Subcutaneous adipose tissue (tissue), 4 donors: ENCODE results near the gene MGLL. TPM values are rescaled to one million over a fixed set of nuclear protein-coding genes. Genes with fewer than 3 reads are reported as not detected.

Experiments
- total RNA-seq, 4 donors: library from RNA; depleted of rRNA; stranded (reverse); fragments of >200 nt; gene quantifications; one replicate each; pipeline ENCODE4 v1.1.0, GENCODE V29; 2016
- TF ChIP-seq, protein P1 (sequence below): fragments of 450-650 bp; IDR thresholded peaks from one replicate; pipeline ENCODE4 v1.5.1; 2016; ENCODE audit warnings: low read depth, mild to moderate bottlenecking, control low read depth, antibody characterized with exemption, moderate library complexity

Gene MGLL
- total RNA-seq, 4 donors from 2014 or later, result 83.9 to 292 (median 110) TPM

DNA sequence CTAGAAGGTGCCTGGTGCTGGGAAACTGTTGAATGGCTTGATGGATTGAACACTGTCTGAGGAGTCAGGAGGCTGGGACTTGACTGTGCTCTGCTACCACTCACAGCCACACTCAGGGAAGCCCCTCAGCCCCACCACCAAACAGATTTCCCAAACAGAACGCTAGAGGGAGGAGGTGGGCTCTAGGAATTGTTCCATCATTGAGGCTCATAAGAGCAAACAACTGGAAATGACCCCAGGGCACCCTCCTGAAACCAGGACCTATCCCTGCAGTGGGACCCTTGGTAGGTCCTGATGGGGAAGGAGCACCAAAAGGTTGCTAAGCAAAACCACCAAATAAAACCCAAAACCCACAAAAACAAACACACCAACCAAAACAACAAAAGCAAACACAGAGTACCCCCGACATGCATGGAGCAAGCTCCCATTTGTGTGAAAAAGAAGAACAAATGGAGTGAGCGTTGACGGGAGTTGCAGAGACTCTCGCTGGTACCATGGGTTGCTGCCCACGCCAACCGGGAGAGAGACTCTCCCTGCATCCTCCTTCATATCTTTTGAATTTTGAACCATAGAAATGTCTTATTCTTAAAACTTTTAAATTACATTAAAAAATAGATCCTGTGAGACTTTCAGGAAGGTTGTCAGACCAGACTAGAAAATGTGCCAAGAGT is 103.9 kb downstream of the MGLL start:
- TF ChIP-seq, protein P1, sequence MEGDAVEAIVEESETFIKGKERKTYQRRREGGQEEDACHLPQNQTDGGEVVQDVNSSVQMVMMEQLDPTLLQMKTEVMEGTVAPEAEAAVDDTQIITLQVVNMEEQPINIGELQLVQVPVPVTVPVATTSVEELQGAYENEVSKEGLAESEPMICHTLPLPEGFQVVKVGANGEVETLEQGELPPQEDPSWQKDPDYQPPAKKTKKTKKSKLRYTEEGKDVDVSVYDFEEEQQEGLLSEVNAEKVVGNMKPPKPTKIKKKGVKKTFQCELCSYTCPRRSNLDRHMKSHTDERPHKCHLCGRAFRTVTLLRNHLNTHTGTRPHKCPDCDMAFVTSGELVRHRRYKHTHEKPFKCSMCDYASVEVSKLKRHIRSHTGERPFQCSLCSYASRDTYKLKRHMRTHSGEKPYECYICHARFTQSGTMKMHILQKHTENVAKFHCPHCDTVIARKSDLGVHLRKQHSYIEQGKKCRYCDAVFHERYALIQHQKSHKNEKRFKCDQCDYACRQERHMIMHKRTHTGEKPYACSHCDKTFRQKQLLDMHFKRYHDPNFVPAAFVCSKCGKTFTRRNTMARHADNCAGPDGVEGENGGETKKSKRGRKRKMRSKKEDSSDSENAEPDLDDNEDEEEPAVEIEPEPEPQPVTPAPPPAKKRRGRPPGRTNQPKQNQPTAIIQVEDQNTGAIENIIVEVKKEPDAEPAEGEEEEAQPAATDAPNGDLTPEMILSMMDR, result no peak

GRCh38 chr3:127717357-127718244 is 104.7 kb downstream of the MGLL start:
- TF ChIP-seq, protein P1, result no peak

DNA sequence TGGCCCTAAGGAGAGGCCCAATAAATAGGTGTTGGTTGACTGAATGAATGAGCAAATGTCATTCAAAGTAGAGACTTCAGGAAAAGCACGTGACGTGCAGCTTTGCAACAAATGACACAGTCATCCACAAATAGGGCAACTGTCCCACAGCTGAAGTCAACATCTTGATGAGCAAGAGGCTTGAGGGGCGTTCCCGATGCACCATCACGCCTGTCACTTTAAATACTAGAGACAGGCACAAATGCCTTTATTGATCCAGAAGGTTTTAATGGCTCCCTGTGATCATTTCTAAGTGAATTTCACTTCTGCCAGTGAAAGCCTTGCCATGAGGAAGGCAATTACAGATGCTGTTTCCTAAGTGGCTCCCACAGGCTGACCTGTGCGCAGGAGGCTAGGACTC is 105.9 kb downstream of the MGLL start:
- TF ChIP-seq, protein P1, result no peak

DNA sequence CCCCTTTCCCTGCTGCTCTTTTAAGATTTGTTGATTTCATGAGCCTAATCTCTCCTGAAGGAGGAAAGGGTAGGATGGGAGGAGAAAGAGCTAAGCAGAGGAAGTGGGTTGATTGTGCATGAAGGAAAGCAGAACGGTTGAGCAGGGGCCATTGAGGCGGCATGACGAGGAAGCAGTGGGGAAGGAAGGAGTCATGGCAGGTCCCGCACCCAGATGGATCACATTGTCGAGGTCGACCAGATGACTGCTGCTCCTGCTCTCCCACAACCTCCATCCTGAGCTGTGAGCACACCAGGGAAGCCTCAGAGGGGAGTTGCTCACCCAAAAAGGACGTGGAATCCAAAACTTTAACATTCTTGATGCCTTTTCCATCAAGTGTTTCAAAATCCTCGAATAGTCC is 106.8 kb downstream of the MGLL start:
- TF ChIP-seq, protein P1, result no peak

DNA sequence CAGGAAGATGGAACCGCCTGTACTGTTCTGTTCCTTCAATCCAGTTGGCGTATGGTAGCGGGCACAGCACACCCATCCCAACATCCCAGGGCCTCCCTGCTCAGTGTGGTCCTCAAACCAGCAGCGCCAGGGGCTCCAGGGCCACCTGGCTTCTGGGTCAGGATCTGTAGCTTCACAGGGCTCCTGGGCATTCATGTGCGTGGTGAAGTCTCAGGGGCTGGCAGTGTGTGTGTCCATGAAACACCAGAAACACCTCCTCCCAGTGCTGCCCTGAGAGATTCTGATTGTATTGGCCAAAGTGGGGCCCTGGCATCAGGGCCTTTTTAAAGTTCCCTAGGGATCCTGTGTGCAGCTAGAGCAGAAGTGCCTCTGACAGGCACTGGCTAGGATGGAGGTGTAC is 107.4 kb downstream of the MGLL start:
- TF ChIP-seq, protein P1, result no peak

DNA sequence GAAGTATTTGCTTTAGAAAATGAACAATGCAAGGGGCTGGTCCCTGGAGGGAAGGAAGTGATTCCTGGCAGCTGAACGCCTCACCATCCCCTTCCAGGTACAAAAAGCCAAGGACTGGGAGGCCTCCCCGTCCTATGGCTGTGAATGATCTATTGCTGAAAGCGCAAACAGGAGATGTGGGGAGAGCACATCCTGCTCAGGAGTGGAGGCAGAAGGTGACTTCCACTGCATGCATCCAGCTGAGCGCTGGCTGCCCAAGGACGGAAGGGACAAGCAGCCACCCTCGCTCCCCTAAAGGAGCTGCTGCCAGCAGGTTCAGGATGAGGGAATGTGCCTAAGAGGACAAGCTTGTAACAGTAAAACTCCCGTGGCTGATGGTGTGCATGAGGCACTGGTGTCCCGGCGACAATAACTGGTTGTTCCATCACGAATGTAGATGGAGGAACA is 108.2 kb downstream of the MGLL start:
- TF ChIP-seq, protein P1, result no peak
